B cell (primary cell): ENCODE measurements around the gene SMG9. TPM values are rescaled to one million over a fixed set of nuclear protein-coding genes. Genes with fewer than 3 reads are reported as not detected.

ENCODE experiments used
- ATAC-seq: fragments of 200-7000 bp; cut with Tn5 transposase; one replicate; pipeline ENCODE4 v1.10.0; 2021; ENCODE audit warnings: low read depth, mild to moderate bottlenecking, moderate number of reproducible peaks, moderate library complexity
- CTCF ChIA-PET: fragments of 350-600 bp; sonication (Branson Sonifier 250); formaldehyde crosslinking; loops from one replicate; lab custom pipeline; 2021; ENCODE audit warnings: antibody characterized with exemption, inconsistent platforms; lab: Charles Lee
- POLR2A ChIA-PET: fragments of 350-600 bp; sonication (Branson Sonifier 250); formaldehyde crosslinking; loops from one replicate; lab custom pipeline; 2021; ENCODE audit warnings: antibody characterized with exemption; lab: Charles Lee
- DNase-seq: peaks from one replicate; pipeline ENCODE4 v3.0.0; 2013
- H2AFZ ChIP-seq: 2 replicates; pipeline ENCODE4 v1.6.1; 2012; ENCODE audit warnings: mild to moderate bottlenecking, low read depth, low read length; ENCODE audit not compliant: insufficient read depth, poor library complexity, severe bottlenecking
- H3K27ac ChIP-seq, 2 donors: 1 replicate in 1 of 2; 2 replicates in 1 of 2; pipeline ENCODE4 v1.5.1; 2012 to 2013; ENCODE audit warnings: low read length in 2 of 2, mild to moderate bottlenecking in 2 of 2, moderate library complexity in 1 of 2
- H3K27me3 ChIP-seq, 4 experiments: fragments of 200-600 bp in 1 of 4; sonication (generic) in 1 of 4; replicated peaks in 1 of 4; 1 replicate in 2 of 4; 2 replicates in 2 of 4; pipeline versions ENCODE4 v1.6.1 to v1.7.0; 2013 to 2016; ENCODE audit warnings: low read length in 3 of 4, mild to moderate bottlenecking in 2 of 4, mixed read lengths in 1 of 4, moderate library complexity in 1 of 4; ENCODE audit not compliant: insufficient read depth in 4 of 4, control insufficient read depth in 3 of 4; ENCODE audit errors: control extremely low read depth in 1 of 4
- H3K36me3 ChIP-seq, 2 experiments: replicated peaks in 1 of 2; 1 replicate in 1 of 2; 2 replicates in 1 of 2; pipeline versions ENCODE4 v1.6.1 to v1.7.1; 2013; ENCODE audit warnings: low read length in 1 of 2; ENCODE audit not compliant: insufficient read depth in 2 of 2, control insufficient read depth in 1 of 2; ENCODE audit errors: control extremely low read depth in 1 of 2, extremely low read depth in 1 of 2
- H3K4me1 ChIP-seq, 2 donors: fragments of 200-600 bp in 1 of 2; sonication (generic) in 1 of 2; 1 replicate in 1 of 2; 2 replicates in 1 of 2; pipeline versions ENCODE4 v1.5.1 to v1.6.1; 2013 to 2017; ENCODE audit warnings: low read length in 2 of 2; ENCODE audit not compliant: control insufficient read depth in 2 of 2, insufficient read depth in 2 of 2
- H3K4me2 ChIP-seq: replicated peaks from 2 replicates; pipeline ENCODE3; 2012; ENCODE audit warnings: mild to moderate bottlenecking, low read depth, low read length; ENCODE audit not compliant: poor library complexity, severe bottlenecking
- H3K4me3 ChIP-seq, 5 experiments: fragments of 200-600 bp in 1 of 5; sonication (generic) in 1 of 5; 1 replicate in 3 of 5; 2 replicates in 2 of 5; pipeline versions ENCODE4 v1.5.1 to v1.7.0; 2011 to 2016; ENCODE audit warnings: low read length in 4 of 5, mild to moderate bottlenecking in 4 of 5, low read depth in 2 of 5, control low read depth in 1 of 5, moderate library complexity in 1 of 5; ENCODE audit not compliant: insufficient read depth in 1 of 5; ENCODE audit errors: control extremely low read depth in 1 of 5, extremely low read depth in 1 of 5
- H3K79me2 ChIP-seq: fragments of 200-600 bp; sonication (generic); one replicate; pipeline ENCODE4 v1.6.0; 2016; ENCODE audit warnings: low read length; ENCODE audit not compliant: control insufficient read depth, insufficient read depth
- H3K9ac ChIP-seq: fragments of 200-600 bp; sonication (generic); 2 replicates; pipeline ENCODE4 v1.6.1; 2017; ENCODE audit warnings: mild to moderate bottlenecking, low read length, moderate library complexity
- H3K9me3 ChIP-seq, 3 donors: one replicate each; pipeline versions ENCODE4 v1.6.1 to v1.7.1; 2013; ENCODE audit warnings: low read length in 2 of 3; ENCODE audit not compliant: control insufficient read depth in 2 of 3, insufficient read depth in 1 of 3; ENCODE audit errors: control extremely low read depth in 1 of 3
- H4K20me1 ChIP-seq: 2 replicates; pipeline ENCODE4 v1.6.0; 2012; ENCODE audit warnings: mild to moderate bottlenecking, low read length; ENCODE audit not compliant: insufficient read depth, control insufficient read depth, poor library complexity, severe bottlenecking
- H3K27ac Mint-ChIP-seq: one replicate; pipeline ENCODE4 v1.8.0; 2021; ENCODE audit warnings: mixed read lengths
- H3K27me3 Mint-ChIP-seq: one replicate; pipeline ENCODE4 v1.8.0; 2021; ENCODE audit warnings: mixed read lengths
- H3K4me1 Mint-ChIP-seq: one replicate; pipeline ENCODE4 v1.8.0; 2021; ENCODE audit warnings: mixed read lengths
- H3K4me3 Mint-ChIP-seq: one replicate; pipeline ENCODE4 v1.8.0; 2021; ENCODE audit warnings: mixed read lengths
- H3K9me3 Mint-ChIP-seq: one replicate; pipeline ENCODE4 v1.8.0; 2022; ENCODE audit warnings: mixed read lengths; ENCODE audit not compliant: insufficient read depth
- CTCF ChIP-seq: fragments of 200-600 bp; IDR thresholded peaks from one replicate; pipeline ENCODE4 v1.8.0; 2022; ENCODE audit warnings: antibody characterized with exemption, mild to moderate bottlenecking
- EZH2 ChIP-seq: IDR thresholded peaks from 2 replicates; pipeline ENCODE4 v1.6.1; 2012; ENCODE audit warnings: borderline replicate concordance, low read depth, mild to moderate bottlenecking, moderate library complexity, low read length; ENCODE audit not compliant: insufficient read depth, poor library complexity, severe bottlenecking
- WGBS: methylation state at CpG from one replicate; pipeline ENCODE4 v1.1.5; 2013; ENCODE audit warnings: missing lambda C conversion rate; ENCODE audit not compliant: insufficient coverage; 5-methylcytosine and 5-hydroxymethylcytosine counted together
- intact Hi-C: fragments of 100-400 bp; cut with micrococcal nuclease; formaldehyde crosslinking; loops from one replicate; pipeline ENCODE4 v1.10.0; 2022
- polyA plus RNA-seq: library from polyadenylated mRNA; depleted of rRNA; stranded (reverse); fragments of >200 nt; gene quantifications from 2 replicates; pipeline ENCODE4 v1.2.3, GENCODE V29; 2012
- total RNA-seq, 2 donors: library from RNA; stranded (reverse); fragments of 120-200 nt in 1 of 2; gene quantifications; 1 replicate in 1 of 2; 2 replicates in 1 of 2; pipeline versions ENCODE4 v1.2.3 to v1.2.4, GENCODE V29; 2013 to 2022

Gene SMG9
- total and polyA plus RNA-seq, 2 donors (not counting 1 experiment from before 2014, with no cell fraction given), result 33.9 to 87.5 TPM

DNA sequence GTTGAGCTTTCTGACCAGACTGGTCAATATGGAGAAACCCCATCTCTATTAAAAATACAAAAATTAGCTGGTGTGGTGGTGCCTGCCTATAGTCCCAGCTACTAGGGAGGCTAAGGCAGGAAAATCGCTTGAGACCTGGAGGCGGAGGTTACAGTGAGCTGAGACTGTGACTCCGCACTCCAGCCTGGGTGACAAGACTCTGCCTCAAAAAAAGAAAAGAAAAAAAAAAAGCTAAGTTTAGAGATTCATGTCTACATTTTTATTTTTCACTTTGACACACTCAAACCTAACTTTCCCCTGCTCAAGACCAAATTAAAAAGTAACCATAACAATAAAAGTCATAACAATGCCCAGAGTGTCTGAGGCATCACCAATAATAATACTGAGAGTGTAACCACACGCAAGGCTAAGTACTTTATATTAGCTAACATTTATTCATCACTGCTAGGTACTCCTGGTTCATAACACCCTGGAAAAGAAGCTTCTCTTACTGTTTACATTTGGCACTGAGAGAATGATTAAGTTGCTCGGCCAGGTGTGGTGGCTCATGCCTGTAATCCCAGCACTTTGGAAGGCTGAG, 33.2 kb downstream of the SMG9 start:
- Histone ChIP-seq H3K9me3 (no peaks in the 10 kb centered on the region), H3K4me2 (no peak overlapping the region), H4K20me1 (no peaks in the 10 kb centered on the region), H3K27me3 (no peaks in the 10 kb centered on the region), H3K27ac (no peak overlapping the region), H3K9ac (no peak overlapping the region), H3K4me3 (no peak overlapping the region), H2AFZ (no peak overlapping the region), H3K4me1 (peaks cover 25 to 27% of the 10 kb centered on the region in 2 donors), H3K36me3 (no peaks in the 10 kb centered on the region), H3K79me2 (no peaks in the 10 kb centered on the region)
- ChIA-PET CTCF (interaction anchor here (0.7 to 1.3 kb wide), 2 partner anchors 10 to 53 kb away, joined by 3 read pairs; no protein-coding TSS in a partner anchor), POLR2A (no interaction called here)
- TF ChIP-seq CTCF, result no peak
- no peak for TF ChIP-seq EZH2
- Mint-ChIP-seq H3K9me3 (no peaks in the 10 kb centered on the region), H3K27me3 (no peaks in the 10 kb centered on the region), H3K4me1 (peaks cover 16% of the 10 kb centered on the region), H3K4me3 (no peak overlapping the region), H3K27ac (no peak overlapping the region)
- ATAC-seq (no peak), DNase-seq (no peak)
- 100% methylated on average over 2 of the region's 5 CpGs for WGBS
- intact Hi-C loops, result no loop called here

DNA sequence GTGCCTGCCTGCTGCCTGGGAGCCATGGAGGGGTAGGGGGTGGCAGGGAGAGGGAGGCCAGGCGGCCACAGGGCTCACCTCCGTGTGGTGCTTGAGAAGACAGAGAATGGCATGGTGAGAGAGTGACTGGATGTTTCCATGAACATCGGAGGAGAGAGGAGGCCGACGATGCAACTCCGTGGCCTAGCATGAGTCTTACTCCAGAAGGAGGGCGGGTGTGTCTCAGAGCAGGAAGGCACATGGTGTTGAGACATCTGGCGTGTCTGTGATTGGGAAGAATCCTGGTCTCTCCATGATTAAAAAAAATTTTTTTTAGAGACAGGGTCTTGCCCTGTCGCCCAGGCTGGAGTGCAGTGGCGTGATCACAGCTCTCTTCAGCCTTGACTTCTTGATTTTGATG, 33.8 kb downstream of the SMG9 start:
- Mint-ChIP-seq H3K4me1 (peaks cover 13% of the 10 kb centered on the region), H3K4me3 (no peak overlapping the region), H3K27me3 (no peaks in the 10 kb centered on the region), H3K27ac (no peak overlapping the region), H3K9me3 (no peaks in the 10 kb centered on the region)
- intact Hi-C loops, result no loop called here
- H3K36me3 ChIP-seq, result no peaks in the 10 kb centered on the region
- CTCF ChIA-PET, result interaction anchor here (1.3 kb wide), 1 partner anchor 52 kb away, joined by 3 read pairs; no protein-coding TSS in a partner anchor
- POLR2A ChIA-PET, result no interaction called here
- no peak overlapping the region for H3K27ac ChIP-seq
- WGBS, result 96% methylated on average over 10 of the region's 10 CpGs
- H3K4me1 ChIP-seq, result peaks cover 18 to 21% of the 10 kb centered on the region in 2 donors
- no peaks in the 10 kb centered on the region for H3K27me3 ChIP-seq
- no peaks in the 10 kb centered on the region for H4K20me1 ChIP-seq
- no peaks in the 10 kb centered on the region for H3K79me2 ChIP-seq
- H3K4me3 ChIP-seq, result no peak overlapping the region
- no peaks in the 10 kb centered on the region for H3K9me3 ChIP-seq
- H2AFZ ChIP-seq, result no peak overlapping the region
- no peak overlapping the region for H3K4me2 ChIP-seq
- no peak for TF ChIP-seq EZH2
- no peak for TF ChIP-seq CTCF
- ATAC-seq (no peak), DNase-seq (no peak)
- H3K9ac ChIP-seq, result no peak overlapping the region
